ENCODE data around the gene TMA7B.

DNA sequence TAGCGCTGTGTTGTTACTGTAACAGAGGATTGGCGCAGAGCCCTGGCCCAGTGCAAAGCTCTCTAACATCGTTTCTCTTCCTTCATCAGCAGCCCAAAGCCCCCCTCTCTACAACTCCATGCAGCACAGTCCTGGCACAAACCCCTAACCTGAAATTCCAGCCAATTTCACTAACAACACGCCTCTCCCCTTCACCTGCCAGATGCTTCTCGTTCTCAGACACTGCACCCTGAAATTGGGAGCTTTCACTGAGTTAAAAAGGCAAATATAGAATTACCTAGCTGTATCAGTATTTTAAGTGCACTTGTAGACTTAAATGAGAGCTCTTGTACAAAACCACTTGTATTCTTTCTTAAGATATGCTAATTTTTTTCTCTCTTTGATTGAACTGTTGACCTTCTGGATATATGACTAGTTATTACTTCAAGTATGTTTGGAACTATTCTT, 43.0 kb upstream of the TMA7B start:
- TF ChIP-seq, protein P1, sequence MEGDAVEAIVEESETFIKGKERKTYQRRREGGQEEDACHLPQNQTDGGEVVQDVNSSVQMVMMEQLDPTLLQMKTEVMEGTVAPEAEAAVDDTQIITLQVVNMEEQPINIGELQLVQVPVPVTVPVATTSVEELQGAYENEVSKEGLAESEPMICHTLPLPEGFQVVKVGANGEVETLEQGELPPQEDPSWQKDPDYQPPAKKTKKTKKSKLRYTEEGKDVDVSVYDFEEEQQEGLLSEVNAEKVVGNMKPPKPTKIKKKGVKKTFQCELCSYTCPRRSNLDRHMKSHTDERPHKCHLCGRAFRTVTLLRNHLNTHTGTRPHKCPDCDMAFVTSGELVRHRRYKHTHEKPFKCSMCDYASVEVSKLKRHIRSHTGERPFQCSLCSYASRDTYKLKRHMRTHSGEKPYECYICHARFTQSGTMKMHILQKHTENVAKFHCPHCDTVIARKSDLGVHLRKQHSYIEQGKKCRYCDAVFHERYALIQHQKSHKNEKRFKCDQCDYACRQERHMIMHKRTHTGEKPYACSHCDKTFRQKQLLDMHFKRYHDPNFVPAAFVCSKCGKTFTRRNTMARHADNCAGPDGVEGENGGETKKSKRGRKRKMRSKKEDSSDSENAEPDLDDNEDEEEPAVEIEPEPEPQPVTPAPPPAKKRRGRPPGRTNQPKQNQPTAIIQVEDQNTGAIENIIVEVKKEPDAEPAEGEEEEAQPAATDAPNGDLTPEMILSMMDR (IDR thresholded peaks at IDR 0.05), result no peak
- no peak for TF ChIP-seq POLR2A (IDR thresholded peaks at IDR 0.05)
